DND-41 (cell line): ENCODE data around the gene MYO1D.

Source experiments
- ATAC-seq: fragments of 200-7000 bp; cut with Tn5 transposase; 3 replicates; pipeline ENCODE4 v1.9.1; 2021; ENCODE audit warnings: low read depth; ENCODE audit not compliant: insufficient read depth
- DNase-seq: peaks from one replicate; pipeline ENCODE4 v3.0.0-alpha.2; 2020
- H2AFZ ChIP-seq: 2 replicates; pipeline ENCODE4 v1.6.0; 2012; ENCODE audit warnings: low read depth, low read length
- H3K27ac ChIP-seq: 2 replicates; pipeline ENCODE4 v1.5.1; 2012; ENCODE audit warnings: low read length, inconsistent platforms
- H3K27me3 ChIP-seq: fragments of 200-600 bp; sonication (generic); 2 replicates; pipeline ENCODE4 v1.6.0; 2012; ENCODE audit warnings: low read length, mild to moderate bottlenecking, inconsistent platforms; ENCODE audit not compliant: insufficient read depth, poor library complexity
- H3K36me3 ChIP-seq: 2 replicates; pipeline ENCODE4 v1.5.1; 2012; ENCODE audit warnings: low read length, inconsistent platforms; ENCODE audit not compliant: insufficient read depth
- H3K4me1 ChIP-seq: 2 replicates; pipeline ENCODE4 v1.5.1; 2012; ENCODE audit warnings: mild to moderate bottlenecking, low read length; ENCODE audit not compliant: insufficient read depth
- H3K4me2 ChIP-seq: 2 replicates; pipeline ENCODE4 v1.6.0; 2012; ENCODE audit warnings: mild to moderate bottlenecking, moderate library complexity, low read length, inconsistent platforms; ENCODE audit not compliant: insufficient read depth
- H3K4me3 ChIP-seq, 2 experiments: fragments of 200-600 bp in 1 of 2; shearing (Covaris generic) in 1 of 2; 2 replicates each; pipeline ENCODE4 v1.5.1; 2012 to 2016; ENCODE audit warnings: inconsistent platforms in 2 of 2, low read length in 2 of 2, mild to moderate bottlenecking in 2 of 2, low read depth in 1 of 2, moderate library complexity in 1 of 2
- H3K79me2 ChIP-seq: 2 replicates; pipeline ENCODE4 v1.6.0; 2012; ENCODE audit warnings: low read length, inconsistent platforms; ENCODE audit not compliant: insufficient read depth
- H3K9ac ChIP-seq: 2 replicates; pipeline ENCODE4 v1.6.0; 2012; ENCODE audit warnings: low read depth, mild to moderate bottlenecking, inconsistent platforms, low read length, moderate library complexity
- H3K9me3 ChIP-seq: 2 replicates; pipeline ENCODE4 v1.5.1; 2012; ENCODE audit warnings: low read length, moderate library complexity, mild to moderate bottlenecking, inconsistent platforms; ENCODE audit not compliant: insufficient read depth, severe bottlenecking
- H4K20me1 ChIP-seq: 2 replicates; pipeline ENCODE4 v1.6.0; 2012; ENCODE audit warnings: low read length; ENCODE audit not compliant: insufficient read depth
- EZH2 ChIP-seq: IDR thresholded peaks from 3 replicates; pipeline ENCODE4 v1.6.1; 2012; ENCODE audit warnings: borderline replicate concordance, low read depth, mild to moderate bottlenecking, moderate library complexity, low read length, inconsistent platforms; ENCODE audit not compliant: severe bottlenecking
- TF ChIP-seq, protein P1 (sequence below): IDR thresholded peaks from 2 replicates; pipeline ENCODE4 v1.5.1; 2012; ENCODE audit warnings: borderline replicate concordance, low read length, moderate library complexity, mild to moderate bottlenecking; ENCODE audit not compliant: poor library complexity, severe bottlenecking; ENCODE audit errors: extremely low read depth

MYO1D gene

DNA sequence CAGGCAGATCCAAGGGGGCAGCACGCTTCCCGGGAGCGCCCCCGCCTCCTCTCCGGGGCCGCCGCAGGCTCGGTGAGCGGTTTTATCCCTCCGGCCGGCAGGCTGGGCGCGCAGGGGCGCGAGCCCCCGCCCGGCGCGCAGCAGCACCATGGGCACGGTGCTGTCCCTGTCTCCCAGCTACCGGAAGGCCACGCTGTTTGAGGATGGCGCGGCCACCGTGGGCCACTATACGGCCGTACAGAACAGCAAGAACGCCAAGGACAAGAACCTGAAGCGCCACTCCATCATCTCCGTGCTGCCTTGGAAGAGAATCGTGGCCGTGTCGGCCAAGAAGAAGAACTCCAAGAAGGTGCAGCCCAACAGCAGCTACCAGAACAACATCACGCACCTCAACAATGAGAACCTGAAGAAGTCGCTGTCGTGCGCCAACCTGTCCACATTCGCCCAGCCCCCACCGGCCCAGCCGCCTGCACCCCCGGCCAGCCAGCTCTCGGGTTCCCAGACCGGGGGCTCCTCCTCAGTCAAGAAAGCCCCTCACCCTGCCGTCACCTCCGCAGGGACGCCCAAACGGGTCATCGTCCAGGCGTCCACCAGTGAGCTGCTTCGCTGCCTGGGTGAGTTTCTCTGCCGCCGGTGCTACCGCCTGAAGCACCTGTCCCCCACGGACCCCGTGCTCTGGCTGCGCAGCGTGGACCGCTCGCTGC, 389.3 kb downstream of the MYO1D start:
- peak overlapping the region; percentile 70 for H3K9ac ChIP-seq
- peak overlapping the region; percentile 71 for H2AFZ ChIP-seq
- no peak for DNase-seq

DNA sequence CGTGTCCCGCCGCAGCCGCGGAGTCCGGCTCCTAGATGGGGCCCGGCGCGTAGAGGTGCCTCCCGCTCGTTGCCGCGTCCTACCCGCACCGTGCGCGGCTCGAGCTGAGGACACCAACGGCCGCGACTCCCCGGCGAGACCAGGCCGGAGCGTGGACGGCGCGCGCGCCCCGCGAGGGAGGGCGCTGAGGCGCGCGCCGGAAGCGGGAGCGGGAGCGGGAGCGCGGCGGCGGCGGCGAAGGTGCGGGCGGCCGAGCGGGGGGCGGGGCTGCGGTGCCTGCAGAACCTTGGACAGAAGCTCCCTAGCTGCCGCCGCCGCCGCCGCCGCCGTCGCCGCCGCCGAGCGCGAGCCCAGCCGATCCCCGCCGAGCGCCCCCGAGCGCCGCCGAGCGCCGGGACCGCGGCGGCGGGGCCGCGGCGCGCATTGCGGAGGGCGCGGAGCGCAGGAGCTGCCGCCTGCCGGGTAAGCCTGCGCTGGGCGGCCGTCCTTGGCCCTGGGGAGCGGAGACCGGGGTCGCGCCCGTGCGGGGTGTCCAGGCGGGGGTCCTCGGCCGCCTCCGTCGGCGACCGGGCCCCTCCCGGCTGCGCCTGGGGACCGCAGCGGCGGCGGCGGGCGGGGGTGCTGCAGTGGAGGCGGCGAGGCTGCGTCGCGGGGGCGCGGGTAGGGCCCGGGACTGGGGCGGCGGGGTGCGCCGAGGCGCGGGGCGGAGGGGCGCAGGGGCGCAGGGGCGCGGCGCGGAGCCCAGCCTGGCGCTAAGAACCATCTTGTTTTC, 390.0 kb downstream of the MYO1D start, which contains the start of gene CDK5R1:
CDK5R1 (plus strand) TSS at position 293 of the 772 bp plus-strand sequence. CDS start 628 bp downstream, outside the sequence.
- peak; percentile 82 for DNase-seq
- H3K36me3 ChIP-seq = peaks cover 34% of the 10 kb centered on the region
- H3K9ac ChIP-seq = peak within 1 kb of the TSS; percentile 70
- H3K27ac ChIP-seq = peak within 1 kb of the TSS; percentile 68
- peaks cover 20% of the 10 kb centered on the region for H4K20me1 ChIP-seq
- H3K4me1 ChIP-seq = peaks cover 28% of the 10 kb centered on the region
- peak within 1 kb of the TSS; percentile 81 for H3K4me2 ChIP-seq
- H3K4me3 ChIP-seq = peak within 1 kb of the TSS in 1 of 2 experiments; percentile 70; a peak in 3 of 4 replicates
- H3K79me2 ChIP-seq = peaks cover 9% of the 10 kb centered on the region; the same call in 1 of the 2 replicates
- H2AFZ ChIP-seq = peak within 1 kb of the TSS; percentile 71
- ATAC-seq = peak; percentile 64
- no peaks in the 10 kb centered on the region for H3K27me3 ChIP-seq
- H3K9me3 ChIP-seq = no peaks in the 10 kb centered on the region
- TF ChIP-seq EZH2 = no peak
- TF ChIP-seq, protein P1, sequence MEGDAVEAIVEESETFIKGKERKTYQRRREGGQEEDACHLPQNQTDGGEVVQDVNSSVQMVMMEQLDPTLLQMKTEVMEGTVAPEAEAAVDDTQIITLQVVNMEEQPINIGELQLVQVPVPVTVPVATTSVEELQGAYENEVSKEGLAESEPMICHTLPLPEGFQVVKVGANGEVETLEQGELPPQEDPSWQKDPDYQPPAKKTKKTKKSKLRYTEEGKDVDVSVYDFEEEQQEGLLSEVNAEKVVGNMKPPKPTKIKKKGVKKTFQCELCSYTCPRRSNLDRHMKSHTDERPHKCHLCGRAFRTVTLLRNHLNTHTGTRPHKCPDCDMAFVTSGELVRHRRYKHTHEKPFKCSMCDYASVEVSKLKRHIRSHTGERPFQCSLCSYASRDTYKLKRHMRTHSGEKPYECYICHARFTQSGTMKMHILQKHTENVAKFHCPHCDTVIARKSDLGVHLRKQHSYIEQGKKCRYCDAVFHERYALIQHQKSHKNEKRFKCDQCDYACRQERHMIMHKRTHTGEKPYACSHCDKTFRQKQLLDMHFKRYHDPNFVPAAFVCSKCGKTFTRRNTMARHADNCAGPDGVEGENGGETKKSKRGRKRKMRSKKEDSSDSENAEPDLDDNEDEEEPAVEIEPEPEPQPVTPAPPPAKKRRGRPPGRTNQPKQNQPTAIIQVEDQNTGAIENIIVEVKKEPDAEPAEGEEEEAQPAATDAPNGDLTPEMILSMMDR = no peak

More for the DNA sequence above, 389.3 kb downstream of the MYO1D start:
- Histone ChIP-seq H3K27ac (no peak overlapping the region), H3K79me2 (peaks cover 9% of the 10 kb centered on the region; the same call in 1 of the 2 replicates), H3K4me2 (peak overlapping the region; percentile 81), H4K20me1 (peaks cover 20% of the 10 kb centered on the region), H3K9me3 (no peaks in the 10 kb centered on the region), H3K4me1 (peaks cover 28% of the 10 kb centered on the region), H3K4me3 (peak overlapping the region in 1 of 2 experiments; percentile 70; a peak in 3 of 4 replicates), H3K36me3 (peaks cover 27% of the 10 kb centered on the region), H3K27me3 (no peaks in the 10 kb centered on the region)
- no peak for ATAC-seq
- no peak for TF ChIP-seq EZH2
- TF ChIP-seq, protein P1 = no peak

DNA sequence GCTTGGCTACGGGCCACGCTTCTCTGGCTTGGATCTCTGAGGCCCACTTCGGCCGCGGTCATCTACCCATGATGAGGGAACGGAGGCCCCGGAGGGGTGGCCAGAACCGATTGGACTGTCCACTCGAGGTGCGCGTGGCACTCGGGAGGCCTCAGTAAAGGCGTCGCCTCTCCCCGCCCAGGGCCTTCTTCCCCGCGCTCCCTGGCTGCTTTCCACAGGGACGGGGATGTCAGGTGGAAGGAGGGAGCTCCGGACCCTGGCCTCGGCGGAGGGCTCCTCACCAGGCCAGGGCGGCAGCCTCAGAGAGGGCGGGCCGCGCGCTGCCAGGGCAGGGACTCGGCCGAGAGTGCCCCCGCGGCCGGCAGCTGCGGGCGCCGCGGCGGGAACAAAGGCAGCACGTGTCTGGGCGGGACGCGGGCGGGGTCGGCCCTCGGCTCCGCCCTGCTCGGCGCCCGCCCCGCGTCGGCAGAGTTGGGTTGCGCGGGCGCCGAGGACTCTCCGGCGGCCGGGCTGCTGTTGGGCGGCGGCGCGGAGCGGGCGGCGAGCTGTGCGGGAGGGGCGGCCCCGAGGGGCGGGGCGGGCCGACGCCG, 390.7 kb downstream of the MYO1D start:
- H3K27me3 ChIP-seq = no peaks in the 10 kb centered on the region
- H2AFZ ChIP-seq = peak overlapping the region; percentile 66

More for the DNA sequence above, 390.7 kb downstream of the MYO1D start:
- Histone ChIP-seq H4K20me1 (peaks cover 20% of the 10 kb centered on the region), H3K4me3 (peak overlapping the region in 1 of 2 experiments; percentile 70; a peak in 3 of 4 replicates), H3K4me1 (peaks cover 28% of the 10 kb centered on the region), H3K79me2 (peaks cover 9% of the 10 kb centered on the region; the same call in 1 of the 2 replicates), H3K36me3 (peaks cover 41% of the 10 kb centered on the region), H3K9me3 (no peaks in the 10 kb centered on the region), H3K9ac (peak overlapping the region; percentile 70), H3K27ac (peak overlapping the region; percentile 68), H3K4me2 (peak overlapping the region; percentile 81)
- no peak for TF ChIP-seq EZH2
- TF ChIP-seq, protein P1 = no peak
- ATAC-seq (peak; percentile 83), DNase-seq (peak; percentile 74)
